SHP77 treated with DMSO at 0.1 percent for 48 hours (cell line): ENCODE measurements around the gene CPO.

Source experiments
- DNase-seq: peaks from one replicate; lab custom pipeline; 2025; lab: John Stamatoyannopoulos, UW

The CPO gene

GRCh38 chr2:206974551-206974950 lies 35.2 kb downstream of the CPO start:
- no peak for DNase-seq

GRCh38 chr2:206978746-206979145 lies 39.4 kb downstream of the CPO start:
- no peak for DNase-seq

DNA sequence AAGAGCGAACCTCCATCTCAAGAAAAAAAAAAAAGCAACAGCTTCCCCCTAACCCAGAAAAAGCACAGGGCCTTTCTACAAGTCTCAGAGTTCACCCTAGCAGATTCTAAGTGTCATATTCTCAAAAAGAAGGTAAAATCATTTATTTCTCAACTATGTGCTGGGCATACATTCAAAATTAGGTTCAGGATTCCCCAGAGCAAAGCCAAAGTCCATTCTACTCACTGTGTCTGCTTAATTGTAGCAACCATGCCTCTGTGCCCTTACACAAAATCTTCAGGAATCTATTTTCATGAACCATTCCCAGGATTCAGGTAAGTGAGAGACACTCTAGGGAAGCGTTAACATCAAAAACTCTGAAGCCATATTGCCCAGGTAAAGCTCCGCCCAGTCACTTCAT lies 40.0 kb downstream of the CPO start:
- no peak for DNase-seq

DNA sequence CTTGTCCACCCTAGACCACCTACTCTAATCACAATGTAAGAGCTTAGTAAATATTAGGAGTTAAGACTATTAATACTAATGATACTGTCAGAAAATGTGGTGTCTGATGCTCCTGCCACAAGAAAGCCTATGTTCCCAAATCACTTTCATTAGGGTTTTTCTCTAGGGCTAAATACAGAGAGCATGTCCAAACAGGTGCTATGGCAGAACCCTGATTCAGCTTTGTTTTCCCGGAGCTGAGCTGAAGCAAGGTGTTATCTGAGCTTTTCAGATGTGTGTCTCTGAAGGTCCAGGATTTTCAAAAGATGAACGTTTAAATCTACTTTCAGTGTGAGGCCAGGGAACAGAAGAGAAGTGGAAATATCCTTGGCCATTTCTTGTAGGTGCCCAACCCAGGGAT lies 40.6 kb downstream of the CPO start:
- no peak for DNase-seq

GRCh38 chr2:206980413-206980812 lies 41.1 kb downstream of the CPO start:
- no peak for DNase-seq

DNA sequence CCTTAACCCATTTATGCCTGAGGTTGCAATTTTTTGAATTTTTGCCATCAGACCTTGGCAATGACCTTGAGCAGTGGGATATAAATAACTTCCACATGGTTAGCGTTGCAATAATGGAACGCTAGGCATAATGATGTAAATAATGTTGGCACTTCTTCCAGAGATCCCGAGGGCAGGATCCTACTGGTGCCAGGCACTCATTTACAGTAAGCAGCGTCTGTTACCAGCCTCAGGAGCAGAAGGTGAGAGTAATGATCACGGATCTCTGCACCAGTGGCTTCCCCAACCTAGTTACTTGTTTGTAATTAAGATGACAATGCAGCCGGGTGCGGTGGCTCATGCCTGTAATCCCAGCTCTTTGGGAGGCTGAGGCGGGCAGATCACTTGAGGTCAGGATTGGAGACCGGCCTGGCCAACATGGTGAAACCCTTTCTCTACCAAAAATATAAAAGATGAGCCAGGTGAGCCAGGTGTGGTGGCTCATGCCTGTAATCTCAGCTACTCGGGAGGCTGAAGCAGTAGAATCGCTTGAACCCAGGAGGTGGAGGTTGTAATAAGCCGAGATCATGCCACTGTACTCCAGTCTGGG lies 41.9 kb downstream of the CPO start:
- no peak for DNase-seq

GRCh38 chr2:206981739-206982340 lies 42.5 kb downstream of the CPO start:
- DNase-seq, result no peak

- DNase-seq, result no peak
Observed at GRCh38 chr2:206982360-206982955, 43.1 kb downstream of the CPO start.

GRCh38 chr2:206983161-206983859 lies 44.0 kb downstream of the CPO start:
- DNase-seq, result no peak

DNA sequence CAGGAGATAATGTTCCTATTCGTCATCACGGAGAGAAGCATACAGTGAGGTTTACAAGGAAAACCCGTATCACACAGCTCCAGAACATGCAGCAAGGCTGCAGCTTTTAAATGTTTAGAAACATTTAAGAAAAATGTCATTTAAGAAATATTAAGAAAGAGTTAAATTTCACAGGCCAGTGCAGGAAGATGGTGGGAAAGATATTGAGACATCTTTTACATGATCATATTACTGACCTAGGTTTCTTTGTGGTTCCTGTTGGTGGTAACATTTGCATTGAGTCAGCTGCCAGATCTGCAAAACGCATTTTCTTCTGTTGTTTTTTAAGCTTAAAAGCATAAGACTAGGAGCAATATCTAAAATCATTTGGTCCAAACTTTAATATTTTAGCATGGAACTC lies 44.9 kb downstream of the CPO start:
- no peak for DNase-seq

DNA sequence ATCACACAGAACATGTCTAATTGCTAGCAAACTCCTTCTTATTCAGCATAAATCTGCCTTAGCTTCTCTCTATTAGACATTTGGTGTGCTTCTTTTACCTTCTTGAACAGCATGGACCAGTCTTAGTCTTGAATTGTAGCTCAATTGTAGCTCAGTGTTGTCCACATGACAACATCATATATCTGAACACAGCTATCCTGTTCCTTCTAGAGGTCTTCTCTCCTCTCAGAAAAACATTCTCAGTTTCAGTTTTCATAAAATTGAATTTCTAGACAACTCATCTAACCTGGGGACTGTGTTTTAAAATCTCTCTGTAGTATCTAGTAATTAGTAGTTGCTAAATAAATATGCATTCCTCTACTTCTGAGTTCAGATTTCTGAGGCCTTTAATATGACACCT lies 47.6 kb downstream of the CPO start:
- no peak for DNase-seq

GRCh38 chr2:206987810-206988209 lies 48.5 kb downstream of the CPO start:
- DNase-seq, result no peak

DNA sequence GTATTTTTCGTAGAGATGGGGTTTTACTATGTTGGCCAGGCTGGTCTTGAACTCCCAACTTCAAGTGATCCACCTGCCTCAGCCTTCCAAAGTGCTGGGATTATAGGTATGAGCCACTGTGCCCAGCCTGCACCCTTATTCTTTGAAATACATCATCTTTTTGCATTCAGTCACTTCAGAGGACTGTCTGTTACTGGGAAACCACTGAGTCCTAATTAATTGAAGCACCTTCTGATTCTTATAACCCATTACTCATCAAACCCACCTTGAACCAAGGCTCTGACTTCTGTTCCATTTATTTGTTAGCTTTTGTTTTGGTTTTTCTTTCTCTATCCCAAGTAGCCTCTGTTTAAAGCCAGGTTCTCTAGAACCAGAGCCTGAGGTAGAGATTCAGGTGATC lies 49.6 kb downstream of the CPO start:
- DNase-seq, result no peak

- peak; percentile 3 for DNase-seq
Observed at GRCh38 chr2:206989311-206989710, 50.0 kb downstream of the CPO start.

- no peak for DNase-seq
Observed at GRCh38 chr2:206990360-206990759, 51.0 kb downstream of the CPO start.

DNA sequence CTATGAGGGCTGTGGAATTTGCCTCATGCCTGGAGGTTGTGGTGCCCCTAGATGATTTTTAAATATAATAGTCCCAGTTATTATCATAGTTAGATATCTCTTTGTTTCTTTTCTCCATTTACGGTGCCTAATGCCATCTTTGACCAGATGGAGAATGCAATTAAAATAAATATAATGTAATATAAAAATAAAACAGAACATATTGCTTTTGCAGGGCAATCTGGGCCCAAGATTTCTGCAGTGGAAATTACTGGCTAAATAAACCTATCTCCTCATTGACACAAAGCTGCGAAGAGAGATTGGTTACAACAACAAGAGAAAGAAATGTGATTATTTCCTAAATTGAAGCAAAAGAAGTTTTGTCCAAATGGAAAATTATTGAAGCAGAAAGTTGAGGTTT lies 51.8 kb downstream of the CPO start:
- no peak for DNase-seq

GRCh38 chr2:206993396-206993911 lies 54.1 kb downstream of the CPO start:
- no peak for DNase-seq

GRCh38 chr2:206993964-206994363 lies 54.6 kb downstream of the CPO start:
- no peak for DNase-seq

DNA sequence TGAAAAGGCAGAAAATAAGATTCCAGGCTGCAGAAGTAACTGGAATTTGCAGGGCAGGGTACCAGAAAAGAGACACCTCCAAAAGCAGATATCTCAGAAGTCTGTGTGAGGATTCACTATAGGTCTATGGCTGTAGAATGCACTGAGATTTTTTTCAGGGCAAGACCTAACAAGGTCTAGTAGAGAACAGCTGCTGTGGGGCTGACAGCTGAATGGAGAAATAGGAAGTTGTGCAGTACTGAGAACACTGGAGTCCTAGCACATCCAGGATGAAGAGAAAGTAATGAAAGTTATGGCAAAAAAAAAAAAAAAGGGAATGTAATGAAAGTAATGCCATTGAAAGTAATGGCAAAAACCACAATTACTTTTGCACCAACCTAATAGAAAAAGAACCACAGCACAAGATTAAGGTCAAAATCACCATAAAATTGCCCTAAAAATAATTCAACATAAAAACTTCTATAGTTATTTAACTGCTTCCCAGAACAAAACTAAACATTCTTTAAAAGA lies 57.3 kb downstream of the CPO start:
- no peak for DNase-seq

DNA sequence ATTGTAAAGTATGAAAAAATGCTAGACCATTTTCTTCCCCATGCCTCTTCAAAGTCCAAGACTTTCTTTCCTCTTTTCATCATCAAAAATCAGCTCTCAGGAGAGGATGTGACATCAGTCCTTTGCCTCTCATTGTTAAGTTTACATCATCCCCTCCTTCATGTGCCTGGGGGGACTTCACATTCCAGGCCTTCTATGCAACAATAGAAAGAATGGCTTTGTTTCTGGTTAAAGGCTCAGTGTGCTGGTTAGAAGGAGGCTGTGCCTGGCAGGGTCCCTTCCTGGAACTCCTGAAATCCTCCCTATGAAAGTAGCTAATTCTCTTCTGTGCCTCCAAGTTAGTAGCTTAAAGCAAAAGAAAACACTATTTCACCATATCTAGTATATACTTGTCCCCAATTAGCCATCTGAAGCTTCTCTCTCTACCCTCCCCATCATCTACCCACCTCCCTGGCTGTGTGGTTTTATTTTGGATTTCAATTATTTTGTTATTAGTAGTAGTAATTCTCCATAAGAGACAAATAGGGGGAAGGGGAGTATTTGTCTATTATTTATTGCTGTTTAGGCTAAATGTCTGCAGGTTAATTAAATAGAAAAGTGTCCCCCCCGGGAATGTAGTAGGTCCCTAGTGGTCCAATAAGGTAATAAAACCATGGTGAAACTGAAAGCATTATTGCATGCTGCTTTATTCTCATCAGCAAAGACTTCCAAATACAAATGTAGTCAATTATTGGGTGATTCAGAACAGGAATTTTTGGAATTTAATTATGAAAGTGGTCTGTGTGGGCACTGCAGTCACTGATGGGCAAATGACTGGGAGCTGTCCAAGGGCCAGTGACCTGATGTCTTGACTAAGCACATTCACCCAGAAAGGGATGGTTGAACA lies 69.0 kb downstream of the CPO start:
- no peak for DNase-seq

- no peak for DNase-seq
Observed at GRCh38 chr2:207012461-207012860, 73.1 kb downstream of the CPO start.

GRCh38 chr2:207014424-207014823 lies 75.1 kb downstream of the CPO start:
- no peak for DNase-seq
